Frontal cortex (tissue), 4 donors: ENCODE results near the gene NTM. TPM values are rescaled to one million over a fixed set of nuclear protein-coding genes. Genes with fewer than 3 reads are reported as not detected.

Source experiments
- DNase-seq, 2 donors: peaks; one replicate each; pipeline ENCODE4 v3.0.0; 2012; ENCODE audit warnings: low spot score in 2 of 2
- FAIRE-seq: peaks from 2 replicates; lab custom pipeline; 2012; peaks lifted over from hg19 to GRCh38; lab: Jason Lieb, UNC
- total RNA-seq: library from RNA; depleted of rRNA; stranded (reverse); fragments of >200 nt; gene quantifications from one replicate; pipeline ENCODE4 v1.2.3, GENCODE V29; 2014
- donor health status: control.
- donor health status: control.
- donor health status: control.

Gene NTM
- total RNA-seq, 1 donor from 2014 or later: 119 TPM

GRCh38 chr11:132082566-132082965, 712.2 kb downstream of the NTM start:
- FAIRE-seq (no peak), DNase-seq (no peak)

GRCh38 chr11:132084433-132084832, 714.0 kb downstream of the NTM start:
- FAIRE-seq (no peak), DNase-seq (no peak)

GRCh38 chr11:132087148-132087547, 716.7 kb downstream of the NTM start:
- no peak for DNase-seq
- FAIRE-seq: no peak

GRCh38 chr11:132088551-132088950, 718.1 kb downstream of the NTM start:
- DNase-seq (no peak), FAIRE-seq (no peak)

GRCh38 chr11:132093536-132094259, 723.3 kb downstream of the NTM start:
- no peak for DNase-seq
- FAIRE-seq: no peak

DNA sequence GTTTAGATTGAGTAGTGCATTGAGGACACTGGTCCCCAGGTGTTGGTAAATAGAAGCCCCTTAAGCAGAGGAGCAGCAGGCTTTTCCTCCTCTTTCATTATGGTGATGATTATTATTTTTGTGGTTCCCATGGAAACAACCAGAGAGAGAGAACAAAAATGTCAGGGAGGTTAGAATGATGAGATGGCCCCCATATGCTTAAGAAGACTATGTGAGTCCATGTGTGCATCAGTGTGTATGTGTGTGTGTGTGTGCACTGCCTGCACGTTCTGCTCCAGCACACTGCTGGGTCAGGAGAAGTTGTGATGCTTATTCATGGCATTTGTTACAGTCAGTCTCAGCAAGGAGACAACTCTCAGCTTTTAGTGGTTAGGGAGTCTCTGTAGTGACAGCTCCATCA, 724.2 kb downstream of the NTM start:
- FAIRE-seq (no peak), DNase-seq (no peak)

DNA sequence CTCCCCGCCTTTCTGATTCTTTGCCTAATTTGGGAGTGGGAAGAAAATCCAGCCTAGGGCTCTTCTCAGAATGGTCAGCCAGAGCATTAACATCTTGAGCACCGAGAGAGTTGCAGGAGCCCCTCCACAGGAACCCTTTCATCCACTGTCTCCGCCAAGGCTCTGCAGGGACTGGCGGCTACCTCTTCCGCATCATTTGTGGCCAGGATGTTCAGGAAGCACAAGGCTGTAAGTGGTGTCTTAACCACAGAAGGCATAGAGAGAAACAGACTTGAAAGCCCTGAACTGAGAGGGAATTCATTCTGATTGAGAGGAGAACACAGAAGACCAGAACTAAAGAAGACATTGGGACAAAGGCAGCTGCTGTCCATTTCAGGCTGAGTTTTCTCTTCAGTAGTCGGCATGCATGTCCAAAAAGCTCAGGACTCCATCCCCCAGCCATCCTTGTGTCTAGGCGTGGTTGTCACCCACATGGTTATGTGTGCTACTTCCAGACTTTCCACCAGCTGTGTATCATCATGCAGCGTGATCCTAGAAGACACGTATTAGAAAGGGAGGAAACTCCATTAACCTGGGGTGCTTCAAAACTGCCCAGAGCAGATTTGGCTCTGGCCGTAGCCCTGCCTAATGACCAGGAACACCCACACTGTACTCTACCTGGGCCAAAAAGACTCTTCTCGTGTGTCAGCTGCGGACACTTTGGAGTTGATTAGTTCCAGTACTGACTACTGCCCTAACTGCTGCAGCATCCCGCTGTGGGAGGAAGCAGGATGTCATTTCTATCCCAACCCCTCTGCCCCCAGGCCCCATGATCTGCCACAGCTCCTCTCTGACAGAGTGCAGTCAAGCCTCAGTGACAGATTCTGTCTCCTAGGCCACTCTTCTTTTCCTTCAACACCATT, 725.1 kb downstream of the NTM start:
- no peak for FAIRE-seq
- no peak for DNase-seq

GRCh38 chr11:132096132-132096825, 725.9 kb downstream of the NTM start:
- FAIRE-seq (no peak), DNase-seq (no peak)

GRCh38 chr11:132099692-132100091, 729.3 kb downstream of the NTM start:
- FAIRE-seq (no peak), DNase-seq (no peak)

DNA sequence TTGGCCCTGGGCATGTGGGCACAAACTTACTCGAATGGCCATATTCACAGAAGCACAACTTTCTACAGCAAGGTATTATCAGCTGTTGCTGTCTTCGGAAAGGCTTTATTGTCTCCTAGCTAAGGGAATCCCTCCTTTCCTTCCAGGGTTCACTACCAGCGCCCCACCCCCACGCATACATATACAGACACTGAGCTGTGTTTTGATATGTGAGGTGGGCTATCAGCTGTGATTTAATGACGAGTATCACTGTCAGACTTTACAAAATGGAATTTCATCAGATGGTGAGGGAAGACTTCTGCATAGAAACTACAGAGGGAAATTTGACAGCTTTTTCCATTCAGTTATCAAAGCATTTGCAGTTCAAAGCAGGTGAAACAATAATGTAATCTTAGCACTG, 730.2 kb downstream of the NTM start:
- DNase-seq (no peak), FAIRE-seq (no peak)

DNA sequence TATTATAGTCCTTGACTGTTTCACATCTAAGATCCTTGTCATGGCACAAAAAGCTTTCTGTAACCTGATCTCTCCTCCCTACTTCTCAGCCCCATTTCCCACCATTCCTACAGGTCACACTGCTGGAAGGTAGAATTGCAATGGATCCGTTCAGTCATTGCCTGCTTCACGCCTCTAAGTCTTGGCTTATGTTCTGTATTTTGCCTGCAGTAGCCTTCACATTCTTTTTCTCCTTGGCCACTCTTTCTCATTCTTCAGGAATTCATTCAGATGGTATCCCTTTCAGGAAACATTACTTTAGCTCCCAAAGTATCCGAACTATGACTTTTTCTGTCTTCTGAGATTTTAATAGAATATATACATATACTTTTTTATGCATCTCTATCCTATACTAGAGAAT, 731.5 kb downstream of the NTM start:
- FAIRE-seq (no peak), DNase-seq (no peak)

- FAIRE-seq (no peak), DNase-seq (no peak)
Observed at GRCh38 chr11:132103021-132103420, 732.6 kb downstream of the NTM start.

DNA sequence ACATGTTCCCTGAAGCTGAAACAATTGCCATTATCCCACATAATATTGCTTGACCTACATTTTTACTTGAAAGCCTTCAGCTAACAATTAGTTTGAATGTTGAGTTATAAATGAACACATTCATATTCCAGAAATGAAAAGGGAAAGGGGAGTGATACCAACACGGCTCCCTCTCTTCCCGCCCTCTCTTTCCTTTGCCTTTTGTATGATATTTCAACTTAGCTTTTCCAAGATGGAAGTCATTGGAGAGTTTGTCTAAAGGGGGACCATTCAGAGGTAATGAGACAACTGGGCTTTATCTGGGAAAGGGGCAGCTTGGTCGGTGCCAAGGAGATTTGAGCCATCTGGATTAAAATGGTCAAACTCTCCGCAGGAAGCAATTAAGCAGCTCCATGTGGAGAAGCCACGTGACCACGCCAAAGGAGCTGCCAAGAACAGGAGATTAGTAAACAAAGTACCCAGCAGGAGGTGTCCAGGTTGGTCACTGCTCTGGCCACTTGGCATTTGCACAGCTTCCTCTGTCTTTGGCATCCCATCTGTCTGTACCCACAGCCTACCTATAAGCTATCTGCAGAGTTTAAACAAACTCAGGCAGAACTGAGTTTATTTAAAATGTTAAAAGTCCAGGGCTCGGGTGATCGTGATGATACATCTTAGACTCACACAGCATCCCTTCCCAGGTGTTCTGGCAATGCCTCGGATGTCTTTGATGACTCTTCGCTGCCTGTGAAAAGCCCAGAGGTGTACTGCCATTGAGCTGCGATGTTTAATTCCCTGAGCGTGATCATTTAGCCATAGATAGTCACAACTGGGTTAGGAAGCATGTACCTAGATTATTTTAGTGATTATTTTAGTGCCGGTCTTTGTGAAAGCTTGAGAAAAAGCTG, 735.9 kb downstream of the NTM start:
- FAIRE-seq: no peak

GRCh38 chr11:132111316-132111715, 740.9 kb downstream of the NTM start:
- DNase-seq: no peak
- no peak for FAIRE-seq

More for the DNA sequence above, 735.9 kb downstream of the NTM start:
- no peak for DNase-seq

DNA sequence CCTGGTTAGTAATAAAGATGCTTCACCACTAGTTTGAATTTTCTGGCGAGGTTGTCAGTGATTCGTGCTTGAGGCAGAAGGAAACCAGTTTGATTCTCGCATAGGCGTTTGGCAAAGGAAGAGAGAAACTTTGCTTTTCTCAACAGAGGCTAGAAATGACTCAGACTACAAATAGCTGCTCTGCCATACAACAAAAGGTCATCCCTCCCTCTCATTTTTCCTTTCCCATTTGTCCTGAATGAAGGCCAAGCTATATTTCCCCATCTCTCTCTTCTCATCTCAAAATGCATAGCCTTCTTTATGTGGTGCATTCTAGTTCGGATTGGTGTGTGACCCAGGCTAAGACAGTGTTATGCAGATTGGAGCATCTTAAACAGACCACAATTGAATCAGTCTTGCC, 741.4 kb downstream of the NTM start:
- FAIRE-seq: no peak
- no peak for DNase-seq

GRCh38 chr11:132112846-132113245, 742.4 kb downstream of the NTM start:
- no peak for DNase-seq
- FAIRE-seq: no peak

DNA sequence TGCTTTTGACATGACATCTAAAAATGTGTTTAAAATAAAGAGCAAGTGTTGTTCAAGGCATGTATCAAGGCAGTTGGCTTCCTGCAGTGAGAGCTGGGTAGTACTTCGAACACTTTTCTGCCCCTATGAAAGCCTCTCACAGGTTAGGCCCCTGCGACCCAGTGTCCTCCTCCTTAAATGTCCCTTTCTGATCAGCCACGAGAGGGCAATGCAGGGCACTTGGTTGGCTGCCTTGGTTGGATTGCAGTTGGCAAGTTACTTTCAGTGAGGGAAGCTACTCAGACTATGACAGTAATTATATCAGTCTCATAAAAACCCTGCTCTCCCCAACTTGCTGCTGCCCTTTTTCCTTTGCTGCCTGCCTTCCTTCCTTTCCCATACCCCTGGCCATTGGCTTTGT, 743.8 kb downstream of the NTM start:
- no peak for FAIRE-seq
- no peak for DNase-seq

DNA sequence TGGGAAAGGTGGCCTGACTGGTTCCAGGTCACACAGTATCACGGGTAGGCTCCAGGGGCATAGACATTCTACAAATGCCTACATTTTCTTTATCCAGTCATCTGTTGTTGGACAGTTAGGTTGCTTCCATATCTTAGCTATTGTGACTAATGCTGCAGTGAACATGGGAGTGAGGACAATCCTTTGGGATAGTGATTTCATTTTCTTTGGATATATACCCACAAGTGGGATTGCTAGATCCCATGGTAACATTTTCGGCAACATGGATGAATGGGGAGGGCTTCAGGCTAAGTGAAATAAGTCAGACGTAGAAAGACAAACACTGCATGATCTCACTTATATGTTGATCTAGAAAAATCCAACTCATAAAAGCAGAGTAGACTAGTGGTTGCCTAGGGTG, 744.3 kb downstream of the NTM start:
- DNase-seq: no peak
- no peak for FAIRE-seq

DNA sequence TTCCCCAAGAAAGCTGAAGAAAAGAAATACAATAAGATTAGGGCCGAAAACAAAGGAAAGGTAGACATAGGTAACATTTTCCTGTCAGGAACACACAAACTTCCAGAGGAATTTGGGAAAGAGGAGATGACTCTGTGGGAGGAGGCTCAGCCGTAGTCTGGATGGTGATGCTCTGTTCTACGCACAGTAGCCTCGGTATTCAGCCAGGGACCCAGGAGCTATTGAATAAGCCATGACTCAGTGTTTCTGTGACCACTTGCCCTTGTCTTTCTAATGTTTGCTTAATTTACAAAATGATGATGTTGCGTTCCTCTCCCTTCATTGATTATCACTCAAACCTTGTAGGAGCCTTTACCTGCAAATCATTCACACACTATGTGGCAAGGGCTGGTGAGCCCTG, 745.0 kb downstream of the NTM start:
- DNase-seq (no peak), FAIRE-seq (no peak)

DNA sequence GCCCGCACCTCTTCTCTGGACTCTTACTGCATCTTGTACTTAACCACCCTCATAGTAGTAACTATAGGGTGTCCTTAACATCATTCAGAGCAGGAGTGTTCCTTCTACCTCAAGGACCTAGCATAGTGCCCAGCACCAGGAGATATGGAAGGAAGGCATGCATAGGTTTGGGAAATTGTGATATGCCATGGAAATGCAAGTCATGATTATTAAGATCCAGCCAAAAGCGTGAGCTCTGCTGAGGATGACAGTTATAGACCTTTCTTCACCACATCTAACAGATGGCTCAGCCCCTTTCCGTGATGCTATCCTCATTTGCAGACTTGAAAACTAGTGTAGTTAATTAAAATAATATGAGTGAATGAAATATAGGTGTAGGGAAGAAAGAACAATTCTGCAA, 746.1 kb downstream of the NTM start:
- DNase-seq (no peak), FAIRE-seq (no peak)
